Measurements from ENCODE around the gene TMPRSS7.

DNA sequence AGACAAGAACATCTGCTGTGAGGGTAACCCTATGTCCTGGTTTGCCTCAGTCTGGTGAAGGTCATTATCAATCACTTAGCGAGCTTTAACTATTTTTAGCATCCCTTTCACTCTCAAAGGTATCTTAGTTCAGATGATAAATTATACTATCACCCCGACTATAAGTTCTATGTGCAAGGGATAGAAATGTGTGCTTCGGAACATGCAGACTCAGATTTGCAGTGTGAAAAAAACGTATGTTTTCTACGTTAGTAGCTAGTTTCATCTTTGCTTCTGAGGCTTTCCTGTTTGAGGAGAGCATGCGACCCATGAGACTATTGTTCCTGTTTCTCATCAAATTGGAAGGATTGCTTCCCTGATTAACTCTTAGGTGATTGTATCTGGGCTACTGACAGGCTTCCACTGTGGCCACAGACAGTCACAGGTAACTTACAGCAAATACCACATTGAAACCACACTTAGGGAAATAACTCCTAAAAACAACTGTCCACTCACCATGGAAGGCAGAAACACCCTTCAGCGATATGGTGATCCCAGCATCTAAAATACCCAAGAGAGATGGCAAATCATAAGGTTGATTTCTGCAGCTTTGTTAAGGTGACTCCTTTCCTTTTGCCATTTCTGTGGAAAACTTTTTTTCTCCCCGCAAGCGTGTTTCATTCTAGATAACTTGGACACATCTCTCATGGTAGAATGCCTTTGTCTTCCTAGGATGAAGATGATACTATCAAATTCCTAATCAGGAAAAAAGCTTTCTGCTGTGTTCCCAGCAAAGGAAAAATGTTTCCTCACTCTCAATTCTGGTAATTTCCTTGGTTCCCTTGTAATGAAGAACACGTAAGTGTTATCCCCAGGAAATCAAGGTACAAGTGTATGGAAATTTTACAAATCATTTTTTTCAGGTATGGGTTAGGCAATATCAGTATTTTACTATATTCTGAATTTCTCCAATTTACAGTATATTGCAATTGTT is 93.3 kb downstream of the TMPRSS7 start:
- TF ChIP-seq, protein P1, sequence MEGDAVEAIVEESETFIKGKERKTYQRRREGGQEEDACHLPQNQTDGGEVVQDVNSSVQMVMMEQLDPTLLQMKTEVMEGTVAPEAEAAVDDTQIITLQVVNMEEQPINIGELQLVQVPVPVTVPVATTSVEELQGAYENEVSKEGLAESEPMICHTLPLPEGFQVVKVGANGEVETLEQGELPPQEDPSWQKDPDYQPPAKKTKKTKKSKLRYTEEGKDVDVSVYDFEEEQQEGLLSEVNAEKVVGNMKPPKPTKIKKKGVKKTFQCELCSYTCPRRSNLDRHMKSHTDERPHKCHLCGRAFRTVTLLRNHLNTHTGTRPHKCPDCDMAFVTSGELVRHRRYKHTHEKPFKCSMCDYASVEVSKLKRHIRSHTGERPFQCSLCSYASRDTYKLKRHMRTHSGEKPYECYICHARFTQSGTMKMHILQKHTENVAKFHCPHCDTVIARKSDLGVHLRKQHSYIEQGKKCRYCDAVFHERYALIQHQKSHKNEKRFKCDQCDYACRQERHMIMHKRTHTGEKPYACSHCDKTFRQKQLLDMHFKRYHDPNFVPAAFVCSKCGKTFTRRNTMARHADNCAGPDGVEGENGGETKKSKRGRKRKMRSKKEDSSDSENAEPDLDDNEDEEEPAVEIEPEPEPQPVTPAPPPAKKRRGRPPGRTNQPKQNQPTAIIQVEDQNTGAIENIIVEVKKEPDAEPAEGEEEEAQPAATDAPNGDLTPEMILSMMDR (optimal IDR thresholded peaks at IDR 0.05 in 1 of 3, IDR thresholded peaks at IDR 0.05 in 1 of 3, conservative IDR thresholded peaks at IDR 0.05 in 1 of 3; ENCODE audit: extremely low read depth in 1 of 3, insufficient read depth in 2 of 3, low read length in 3 of 3) = no peak
- TF ChIP-seq EZH2 (IDR thresholded peaks at IDR 0.05; ENCODE audit: low read length) = no peak
